Stomach (tissue), 9 donors: ENCODE measurements around the gene CALHM3. TPM values are rescaled to one million over a fixed set of nuclear protein-coding genes. Genes with fewer than 3 reads are reported as not detected.

Source experiments
- DNase-seq, 2 donors: peaks; one replicate each; pipeline versions ENCODE4 v3.0.0 to v3.0.0-alpha.2; 2013 to 2019
- H3K27ac ChIP-seq, 5 donors: fragments of 200-600 bp in 4 of 5; sonication (generic) in 4 of 5; one replicate each; pipeline ENCODE4 v1.5.1; 2013 to 2019; ENCODE audit warnings: mild to moderate bottlenecking in 1 of 5, moderate library complexity in 1 of 5
- H3K27me3 ChIP-seq, 3 donors: fragments of 200-600 bp; sonication (generic); one replicate each; pipeline ENCODE4 v1.5.1; 2017 to 2019; ENCODE audit warnings: mixed run types in 1 of 3
- H3K36me3 ChIP-seq, 4 donors: fragments of 200-600 bp; sonication (generic); 1 replicate in 3 of 4; 2 replicates in 1 of 4; pipeline ENCODE4 v1.5.1; 2016 to 2019
- H3K4me1 ChIP-seq, 4 donors: fragments of 200-600 bp; sonication (generic); one replicate each; pipeline ENCODE4 v1.5.1; 2016 to 2019
- H3K4me3 ChIP-seq, 4 donors: fragments of 200-600 bp; sonication (generic) in 3 of 4; one replicate each; pipeline ENCODE4 v1.5.1; 2016 to 2019; ENCODE audit warnings: mild to moderate bottlenecking in 1 of 4
- H3K9me3 ChIP-seq, 4 donors: fragments of 200-600 bp; sonication (generic); one replicate each; pipeline ENCODE4 v1.5.1; 2016 to 2019
- CTCF ChIP-seq, 7 experiments: fragments of 450-650 bp in 4 of 7; fragments of 200-600 bp in 3 of 7; sonication (generic) in 3 of 7; IDR thresholded peaks; one replicate each; pipeline ENCODE4 v1.5.1; 2016 to 2019; ENCODE audit warnings: antibody characterized with exemption in 7 of 7, control low read depth in 2 of 7, mild to moderate bottlenecking in 1 of 7
- EP300 ChIP-seq: sonication (generic); formaldehyde crosslinking; IDR thresholded peaks from one replicate; pipeline ENCODE4 v1.6.1; 2017; ENCODE audit warnings: antibody characterized with exemption
- POLR2A ChIP-seq, 4 donors: fragments of 450-650 bp; IDR thresholded peaks; one replicate each; pipeline ENCODE4 v1.6.1; 2016; ENCODE audit warnings: antibody characterized with exemption in 4 of 4, control low read depth in 2 of 4, mild to moderate bottlenecking in 1 of 4, moderate library complexity in 1 of 4
- POLR2AphosphoS5 ChIP-seq, 3 donors: sonication (generic); formaldehyde crosslinking; IDR thresholded peaks; one replicate each; pipeline ENCODE4 v1.6.1; 2016; ENCODE audit warnings: antibody characterized with exemption in 3 of 3
- WGBS, 5 donors: extraction: QIAGEN DNeasy Blood & Tissue Kit in 3 of 5; methylation state at CpG; one replicate each; pipeline versions ENCODE4 v1.1.5 to v1.1.7; 2013 to 2018; 5-methylcytosine and 5-hydroxymethylcytosine counted together
- intact Hi-C: fragments of 100-400 bp; cut with DNase I; formaldehyde crosslinking; loops from one replicate; pipeline ENCODE4 v1.15.1; 2023; ENCODE audit warnings: low total_unique reads
- polyA plus RNA-seq, 3 donors: library from polyadenylated mRNA; stranded (reverse); fragments of 200-250 nt; gene quantifications; one replicate each; pipeline ENCODE4 v1.2.3, GENCODE V29; 2013
- total RNA-seq, 5 donors: library from RNA; depleted of rRNA; stranded (reverse); fragments of >200 nt; gene quantifications; one replicate each; pipeline versions ENCODE4 v1.1.0 to v1.2.3, GENCODE V29; 2014 to 2016
- donor health status: healthy with polysubstance abuse.
- donor health status: Bipolar disorder and iron deficiency.
- donor health status: healthy.

The CALHM3 gene
- total and polyA plus RNA-seq, 8 donors: not detected

- no peaks in the 10 kb centered on the region for H3K9me3 ChIP-seq
- intact Hi-C loops: no loop called here
- H3K27ac ChIP-seq: no peak overlapping the region
- peaks cover 0 to 40% (median 5%) of the 10 kb centered on the region in 3 donors for H3K27me3 ChIP-seq
- H3K36me3 ChIP-seq: no peaks in the 10 kb centered on the region
- peaks cover 0 to 9% (median 5%) of the 10 kb centered on the region in 4 donors for H3K4me1 ChIP-seq
- WGBS, 5 donors: 75 to 97% (median 88%) methylated on average over 3 of the region's 3 CpGs
- no peak for TF ChIP-seq CTCF (IDR thresholded peaks at IDR 0.05)
- TF ChIP-seq POLR2AphosphoS5 (IDR thresholded peaks at IDR 0.05): no peak
- TF ChIP-seq EP300: no peak
- no peak for TF ChIP-seq POLR2A (IDR thresholded peaks at IDR 0.05)
- no peak for DNase-seq
- no peak overlapping the region for H3K4me3 ChIP-seq
These were observed 22.1 kb upstream of the CALHM3 start for GRCh38 chr10:103501186-103501585.

GRCh38 chr10:103500481-103500880 is 21.4 kb upstream of the CALHM3 start:
- no peak overlapping the region for H3K4me3 ChIP-seq
- no peaks in the 10 kb centered on the region for H3K9me3 ChIP-seq
- intact Hi-C loops: no loop called here
- 64 to 79% (median 73%) methylated on average over 6 of the region's 6 CpGs for WGBS, 5 donors
- H3K27ac ChIP-seq: no peak overlapping the region
- H3K36me3 ChIP-seq: no peaks in the 10 kb centered on the region
- DNase-seq: no peak
- H3K4me1 ChIP-seq: peaks cover 0 to 9% (median 5%) of the 10 kb centered on the region in 4 donors
- peaks cover 0 to 38% (median 8%) of the 10 kb centered on the region in 3 donors for H3K27me3 ChIP-seq
- TF ChIP-seq POLR2A (IDR thresholded peaks at IDR 0.05): no peak
- no peak for TF ChIP-seq EP300
- no peak for TF ChIP-seq POLR2AphosphoS5 (IDR thresholded peaks at IDR 0.05)
- no peak for TF ChIP-seq CTCF (IDR thresholded peaks at IDR 0.05)

DNA sequence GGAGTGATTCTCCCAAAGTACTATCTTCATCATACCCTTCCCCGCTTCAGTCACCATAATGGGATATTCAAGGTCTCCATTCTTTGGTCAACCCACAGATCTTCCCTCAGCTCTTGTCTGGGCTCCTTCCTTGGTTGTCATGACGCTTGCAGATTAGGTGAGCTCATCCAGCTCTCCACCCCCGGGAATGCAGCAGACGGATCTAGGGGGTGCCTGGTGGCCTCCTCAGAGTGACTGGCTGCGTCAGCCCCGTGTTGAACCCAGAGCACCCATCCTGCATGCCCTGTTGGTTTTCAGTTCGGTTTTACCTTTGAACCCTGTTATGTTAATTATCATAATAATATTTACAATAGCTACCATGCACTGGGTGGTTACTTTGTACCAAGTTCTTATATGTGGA is 20.8 kb upstream of the CALHM3 start:
- Histone ChIP-seq H3K4me1 (peaks cover 0 to 9% (median 5%) of the 10 kb centered on the region in 4 donors), H3K36me3 (no peaks in the 10 kb centered on the region), H3K4me3 (no peak overlapping the region), H3K27me3 (peaks cover 0 to 43% (median 14%) of the 10 kb centered on the region in 3 donors), H3K27ac (no peak overlapping the region), H3K9me3 (no peaks in the 10 kb centered on the region)
- WGBS, 5 donors: 48 to 73% (median 53%) methylated on average over 7 of the region's 7 CpGs
- TF ChIP-seq POLR2AphosphoS5 (IDR thresholded peaks at IDR 0.05) (no peak), POLR2A (IDR thresholded peaks at IDR 0.05) (no peak), CTCF (IDR thresholded peaks at IDR 0.05) (no peak), EP300 (no peak)
- DNase-seq: no peak
- intact Hi-C loops: no loop called here

GRCh38 chr10:103498936-103499638 is 20.0 kb upstream of the CALHM3 start:
- TF ChIP-seq CTCF (IDR thresholded peaks at IDR 0.05) (no peak), EP300 (no peak), POLR2AphosphoS5 (IDR thresholded peaks at IDR 0.05) (no peak), POLR2A (IDR thresholded peaks at IDR 0.05) (no peak)
- intact Hi-C loops: no loop called here
- H3K27ac ChIP-seq: no peak overlapping the region

More at GRCh38 chr10:103498936-103499638, 20.0 kb upstream of the CALHM3 start:
- H3K9me3 ChIP-seq: no peaks in the 10 kb centered on the region
- H3K27me3 ChIP-seq: peaks cover 5 to 51% (median 22%) of the 10 kb centered on the region in 3 donors
- H3K4me1 ChIP-seq: peaks cover 5 to 8% (median 7%) of the 10 kb centered on the region in 4 donors
- H3K4me3 ChIP-seq: no peak overlapping the region
- H3K36me3 ChIP-seq: no peaks in the 10 kb centered on the region
- 68 to 89% (median 74%) methylated on average over 5 of the region's 5 CpGs for WGBS, 5 donors
- no peak for DNase-seq
